PFSK-1 (cell line): ENCODE data around the gene SNORC.

Experiments
- POLR2AphosphoS5 ChIP-seq: IDR thresholded peaks from 2 replicates; pipeline ENCODE4 v1.6.1; 2012; ENCODE audit warnings: low read depth, mild to moderate bottlenecking, control low read depth, low read length, moderate library complexity
- REST ChIP-seq, 2 experiments: IDR thresholded peaks; 2 replicates each; pipeline versions ENCODE4 v1.6.1 to v1.8.0; 2011 to 2012; ENCODE audit warnings: low read depth in 2 of 2, low read length in 2 of 2, control low read depth in 1 of 2, inconsistent platforms in 1 of 2, mild to moderate bottlenecking in 1 of 2, moderate library complexity in 1 of 2; ENCODE audit not compliant: insufficient read depth in 1 of 2
- SIN3A ChIP-seq: IDR thresholded peaks from 2 replicates; pipeline ENCODE4 v1.6.1; 2012; ENCODE audit warnings: mild to moderate bottlenecking, low read length, moderate library complexity, borderline replicate concordance; ENCODE audit not compliant: insufficient read depth
- TAF1 ChIP-seq: IDR thresholded peaks from 2 replicates; pipeline ENCODE4 v1.6.1; 2012; ENCODE audit warnings: low read length, control low read depth, borderline replicate concordance; ENCODE audit not compliant: insufficient read depth

GRCh38 chr2:232889876-232890401, 19.9 kb downstream of the SNORC start:
- no peak for TF ChIP-seq REST (IDR thresholded peaks at IDR 0.05; ENCODE audit: insufficient read depth in 1 of 2, low read depth in 2 of 2, low read length in 2 of 2)
- no peak for TF ChIP-seq TAF1
- TF ChIP-seq POLR2AphosphoS5 = no peak
- no peak for TF ChIP-seq SIN3A
